ENCODE results near the gene SOD2.

GRCh38 chr6:159722655-159723054 lies 29.6 kb upstream of the SOD2 start:
- TF ChIP-seq CTCF (IDR thresholded peaks at IDR 0.05) (no peak), EZH2 (IDR thresholded peaks at IDR 0.05; ENCODE audit: borderline replicate concordance, insufficient read depth, low read depth, low read length, poor library complexity, severe bottlenecking) (no peak)

Data from B cell (primary cell).